HepG2 (cell line): Measurements from ENCODE around the gene TRIM4. TPM values are rescaled to one million over a fixed set of nuclear protein-coding genes. Genes with fewer than 3 reads are reported as not detected.
A peak's percentile ranks its signal among the peaks of the same experiment; 100 is the strongest.

Source experiments
- ATM ChIP-seq: fragments of 450-650 bp; IDR thresholded peaks from 2 replicates; pipeline ENCODE4 v1.7.1; 2017; ENCODE audit warnings: mild to moderate bottlenecking, borderline replicate concordance
- DBP ChIP-seq: sonication (generic); formaldehyde crosslinking; IDR thresholded peaks from 2 replicates; pipeline ENCODE4 v1.4.0; 2020; ENCODE audit warnings: missing genetic modification reagents; ENCODE audit errors: not compliant biosample characterization
- DPF2 ChIP-seq: sonication (generic); formaldehyde crosslinking; IDR thresholded peaks from 2 replicates; pipeline ENCODE4 v1.4.0; 2020; ENCODE audit warnings: mild to moderate bottlenecking, low read depth, missing genetic modification reagents, borderline replicate concordance
- DR1 ChIP-seq: sonication (generic); formaldehyde crosslinking; IDR thresholded peaks from 2 replicates; pipeline ENCODE4 v1.8.0; 2021; ENCODE audit warnings: mild to moderate bottlenecking, missing genetic modification reagents, inconsistent platforms
- FOXC1 ChIP-seq: sonication (generic); formaldehyde crosslinking; IDR thresholded peaks from 2 replicates; pipeline ENCODE4 v1.8.0; 2022; ENCODE audit warnings: mild to moderate bottlenecking, missing genetic modification reagents, borderline replicate concordance
- GMEB2 ChIP-seq: IDR thresholded peaks from 2 replicates; pipeline ENCODE4 v1.6.1; 2016; ENCODE audit warnings: missing biosample characterization, missing genetic modification reagents, low read depth
- HMGXB4 ChIP-seq, 2 experiments: sonication (generic) in 1 of 2; formaldehyde crosslinking in 1 of 2; IDR thresholded peaks; 2 replicates each; pipeline versions ENCODE4 v1.4.0 to v1.6.1; 2018 to 2020; ENCODE audit warnings: missing genetic modification reagents in 2 of 2, borderline replicate concordance in 1 of 2, low read depth in 1 of 2, mild to moderate bottlenecking in 1 of 2, missing biosample characterization in 1 of 2
- HNRNPK ChIP-seq: fragments of 200-400 bp; formaldehyde crosslinking; IDR thresholded peaks from 2 replicates; pipeline ENCODE4 v1.6.1; 2018; ENCODE audit warnings: low read length, low read depth, moderate library complexity, mild to moderate bottlenecking; ENCODE audit not compliant: poor library complexity, severe bottlenecking
- MAF1 ChIP-seq: sonication (generic); formaldehyde crosslinking; IDR thresholded peaks from 2 replicates; pipeline ENCODE4 v1.5.0; 2020; ENCODE audit warnings: missing genetic modification reagents, borderline replicate concordance
- SRSF1 ChIP-seq: fragments of 200-400 bp; formaldehyde crosslinking; optimal IDR thresholded peaks from 2 replicates; pipeline ENCODE3; 2017; ENCODE audit warnings: mild to moderate bottlenecking, low read depth, low read length, moderate library complexity
- ZBTB34 ChIP-seq: sonication (generic); formaldehyde crosslinking; IDR thresholded peaks from 2 replicates; pipeline ENCODE4 v1.8.0; 2022; ENCODE audit warnings: mild to moderate bottlenecking, missing genetic modification reagents
- ZBTB8A ChIP-seq: sonication (generic); formaldehyde crosslinking; IDR thresholded peaks from 2 replicates; pipeline ENCODE4 v1.4.0; 2020; ENCODE audit warnings: mild to moderate bottlenecking, low read depth, missing genetic modification reagents, borderline replicate concordance
- ZFP62 ChIP-seq: sonication (generic); formaldehyde crosslinking; IDR thresholded peaks from 2 replicates; pipeline ENCODE4 v1.4.0; 2020; ENCODE audit warnings: missing genetic modification reagents
- ZNF292 ChIP-seq: sonication (generic); formaldehyde crosslinking; IDR thresholded peaks from 2 replicates; pipeline ENCODE4 v1.8.1; 2022; ENCODE audit warnings: mild to moderate bottlenecking, low read depth, missing genetic modification reagents, borderline replicate concordance
- ZNF317 ChIP-seq: sonication (generic); formaldehyde crosslinking; IDR thresholded peaks from 2 replicates; pipeline ENCODE4 v1.5.0; 2020; ENCODE audit warnings: mild to moderate bottlenecking, missing genetic modification reagents
- ZNF430 ChIP-seq: sonication (generic); formaldehyde crosslinking; IDR thresholded peaks from 2 replicates; pipeline ENCODE4 v1.9.0; 2021; ENCODE audit warnings: mild to moderate bottlenecking, missing genetic modification reagents
- ZNF598 ChIP-seq: sonication (generic); formaldehyde crosslinking; IDR thresholded peaks from 2 replicates; pipeline ENCODE4 v1.5.1; 2020; ENCODE audit warnings: mild to moderate bottlenecking, missing genetic modification reagents, borderline replicate concordance
- ZNF644 ChIP-seq: IDR thresholded peaks from 2 replicates; pipeline ENCODE4 v1.6.1; 2016; ENCODE audit warnings: low read depth
- ZNF704 ChIP-seq: sonication (generic); formaldehyde crosslinking; IDR thresholded peaks from 2 replicates; pipeline ENCODE4 v1.8.1; 2023; ENCODE audit warnings: mild to moderate bottlenecking, inconsistent platforms, moderate library complexity, missing genetic modification reagents, borderline replicate concordance
- ZNF768 ChIP-seq: sonication (generic); formaldehyde crosslinking; IDR thresholded peaks from 2 replicates; pipeline ENCODE4 v1.4.0; 2020; ENCODE audit warnings: missing genetic modification reagents
- ZNF883 ChIP-seq: sonication (generic); formaldehyde crosslinking; IDR thresholded peaks from 2 replicates; pipeline ENCODE4 v1.5.1; 2020; ENCODE audit warnings: mild to moderate bottlenecking, missing genetic modification reagents; ENCODE audit errors: not compliant biosample characterization
- polyA plus RNA-seq, 8 experiments: library from polyadenylated mRNA; depleted of rRNA in 3 of 8; stranded (reverse) in 7 of 8; unstranded in 1 of 8; fragments of >200 nt; fragmentation: Illumina TruSeq in 4 of 8; extraction: Trizol in 4 of 8; gene quantifications; 2 replicates each; pipeline versions ENCODE4 v1.2.1 to v1.2.3, GENCODE V29; 2011 to 2016; ENCODE audit warnings: low read depth in 4 of 8, missing spikeins in 1 of 8, mixed read lengths in 1 of 8; ENCODE audit not compliant: insufficient read depth in 1 of 8
- total RNA-seq, 5 experiments: library from RNA; depleted of rRNA; stranded (reverse); fragments of >200 nt; fragmentation: Illumina TruSeq; extraction: Trizol; gene quantifications; 2 replicates each; pipeline ENCODE4 v1.2.3, GENCODE V29; 2016; ENCODE audit warnings: low read depth in 1 of 5

Gene TRIM4
- total and polyA plus RNA-seq, 2 of the 13 experiments (the other 11 are each of a cell fraction or from before 2014, with no cell fraction given), result 17.6 to 21.7 TPM

GRCh38 chr7:99860281-99861127 lies 58.8 kb downstream of the TRIM4 start (continued):
- TF ChIP-seq ZNF644, result no peak; the same call in 1 of the 2 replicates
- TF ChIP-seq GMEB2 (CRISPR knock-in tag), result no peak
- no peak for TF ChIP-seq DPF2
- no peak for TF ChIP-seq ZNF598
- TF ChIP-seq SRSF1, result no peak
- no peak for TF ChIP-seq ATM
- TF ChIP-seq ZNF883 (CRISPR knock-in tag), result peak; percentile 66
- peak; percentile 95 for TF ChIP-seq ZBTB34 (CRISPR knock-in tag)
- TF ChIP-seq DBP, result no peak
- no peak for TF ChIP-seq ZNF704
- TF ChIP-seq ZBTB8A, result no peak
- TF ChIP-seq ZNF768 (CRISPR knock-in tag), result 0 out of 2 replicates have a peak, but pooled peaks have one; percentile 25
- TF ChIP-seq HNRNPK, result no peak
- no peak for TF ChIP-seq MAF1 (CRISPR knock-in tag)
- no peak for TF ChIP-seq ZFP62 (CRISPR knock-in tag)
- no peak for TF ChIP-seq FOXC1 (CRISPR knock-in tag)
- TF ChIP-seq ZNF430, result peak; percentile 45; the same call in 1 of the 2 replicates
- TF ChIP-seq ZNF292 (CRISPR knock-in tag), result no peak
- 0 out of 4 replicates have a peak, but pooled peaks of 1 of the 2 experiments have one; percentile 11 for TF ChIP-seq HMGXB4 (CRISPR knock-in tag; IDR thresholded peaks at IDR 0.05; ENCODE audit: borderline replicate concordance in 1 of 2, low read depth in 1 of 2)
- TF ChIP-seq ZNF317, result no peak; the same call in 1 of the 2 replicates
- TF ChIP-seq DR1, result no peak
